Choroid plexus epithelial cell (primary cell): ENCODE measurements around the gene BTBD9.

Experiments used
- DNase-seq: peaks from one replicate; pipeline ENCODE4 v3.0.0-alpha.2; 2010; ENCODE audit warnings: low read depth
- H3K4me3 ChIP-seq: 2 replicates; pipeline ENCODE4 v1.5.1; 2011; ENCODE audit warnings: low read depth, mild to moderate bottlenecking, control low read depth, low read length, moderate library complexity
- CTCF ChIP-seq: conservative IDR thresholded peaks from 2 replicates; pipeline ENCODE4 v1.5.1; 2011; ENCODE audit warnings: low read depth, mild to moderate bottlenecking, control low read depth, inconsistent platforms, low read length, moderate library complexity

The BTBD9 gene

GRCh38 chr6:38209371-38210260, 430.1 kb downstream of the BTBD9 start:
- TF ChIP-seq CTCF = no peak
- H3K4me3 ChIP-seq = no peak overlapping the region
- peak; percentile 87 for DNase-seq

GRCh38 chr6:38208028-38208427, 431.7 kb downstream of the BTBD9 start:
- TF ChIP-seq CTCF = no peak
- DNase-seq = no peak
- no peak overlapping the region for H3K4me3 ChIP-seq

- no peak for DNase-seq
- no peak for TF ChIP-seq CTCF
- no peak overlapping the region for H3K4me3 ChIP-seq
Observed at GRCh38 chr6:38207375-38207774, 432.4 kb downstream of the BTBD9 start.

DNA sequence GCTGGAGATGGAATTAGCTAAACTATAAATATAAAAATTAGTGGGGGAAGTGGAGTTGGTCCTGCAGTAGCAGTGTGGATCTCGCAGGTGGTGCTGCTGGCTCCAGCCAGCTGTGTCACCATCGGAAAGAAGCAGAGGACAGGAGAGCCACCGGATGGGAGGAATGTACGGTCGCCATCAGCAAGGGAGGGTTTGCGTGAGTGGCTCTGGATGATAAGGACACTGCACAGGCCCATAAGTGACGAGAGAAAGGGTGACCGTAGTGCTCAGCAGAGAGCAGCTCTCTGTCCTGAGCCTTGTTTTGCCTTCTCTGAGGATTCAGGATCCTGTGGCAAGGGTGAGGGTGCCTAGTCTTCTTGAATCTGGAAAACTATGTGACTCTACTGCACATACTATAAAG, 441.5 kb downstream of the BTBD9 start:
- H3K4me3 ChIP-seq = no peak overlapping the region
- DNase-seq = no peak
- no peak for TF ChIP-seq CTCF

- no peak for TF ChIP-seq CTCF
- no peak for DNase-seq
- H3K4me3 ChIP-seq = no peak overlapping the region
Observed at GRCh38 chr6:38195113-38195635, 444.6 kb downstream of the BTBD9 start.

DNA sequence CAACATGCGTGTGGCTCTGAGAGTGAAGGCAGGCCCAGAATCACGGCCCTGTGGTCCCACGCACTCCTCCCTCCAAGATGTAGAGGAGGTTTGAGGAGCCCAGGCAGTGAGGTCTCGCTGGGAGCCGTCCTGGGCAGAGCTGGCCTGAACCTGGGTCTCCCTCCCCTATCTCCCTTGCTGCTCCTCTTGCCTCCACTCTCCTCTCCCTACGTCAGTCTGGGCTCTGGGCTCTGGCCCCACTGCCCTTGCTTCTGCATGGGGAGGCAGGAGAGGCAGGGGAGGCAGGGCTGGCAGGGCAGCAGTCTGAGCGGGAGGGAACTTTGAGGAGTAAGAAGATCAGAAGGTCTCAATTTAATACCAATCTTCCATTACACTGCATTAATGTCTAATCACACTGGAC, 445.1 kb downstream of the BTBD9 start:
- no peak overlapping the region for H3K4me3 ChIP-seq
- TF ChIP-seq CTCF = no peak
- DNase-seq = no peak

DNA sequence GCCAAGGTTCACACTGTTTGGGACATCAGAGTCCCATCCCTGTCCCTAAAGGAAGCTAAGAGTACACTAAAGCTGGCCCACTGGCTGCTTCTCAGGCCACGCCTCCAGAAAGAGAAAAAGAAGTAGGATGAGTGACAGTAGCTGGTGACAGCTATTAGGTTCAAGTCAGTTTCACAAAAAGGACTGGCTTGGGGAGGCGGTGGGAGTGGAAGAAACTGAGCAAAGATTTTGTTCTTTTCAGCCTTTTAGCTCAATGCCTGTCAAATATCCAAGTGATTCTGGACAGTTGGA, 445.5 kb downstream of the BTBD9 start:
- no peak for TF ChIP-seq CTCF
- no peak for DNase-seq
- H3K4me3 ChIP-seq = no peak overlapping the region
